HepG2 (cell line): Measurements from ENCODE around the gene TAPBP. TPM values are rescaled to one million over a fixed set of nuclear protein-coding genes. Genes with fewer than 3 reads are reported as not detected.
A peak's percentile ranks its signal among the peaks of the same experiment; 100 is the strongest.

Source experiments
- ATAC-seq: fragments of 200-7000 bp; cut with Tn5 transposase; 3 replicates; pipeline ENCODE4 v1.9.1; 2020; ENCODE audit warnings: mild to moderate bottlenecking, moderate library complexity
- BruUV-seq: library from RNA; stranded (reverse); fragments of 400-500 nt; replicated peaks from 2 replicates; lab custom pipeline; 2021; lab: Mats Ljungman, UMichigan
- CTCF ChIA-PET: fragments of 300-600 bp; formaldehyde crosslinking; extraction: SDS; loops from one replicate; lab custom pipeline; 2021; ENCODE audit warnings: low total read pairs, inconsistent platforms, low intra/inter-chr PET ratio; lab: Yijun Ruan, JAX
- POLR2A ChIA-PET: fragments of 350-600 bp; sonication (Branson Sonifier 250); formaldehyde crosslinking; loops from one replicate; lab custom pipeline; 2020; ENCODE audit warnings: antibody characterized with exemption, inconsistent platforms; lab: Yijun Ruan, JAX
- DNase-seq: peaks from one replicate; pipeline ENCODE4 v3.0.0-alpha.2; 2015; ENCODE audit warnings: low spot score
- FAIRE-seq: peaks from 3 replicates; lab custom pipeline; 2011; peaks lifted over from hg19 to GRCh38; lab: Jason Lieb, UNC
- H2AFZ ChIP-seq: one replicate; pipeline ENCODE4 v1.6.1; 2011; ENCODE audit warnings: low read length, inconsistent platforms
- H3K27ac ChIP-seq: fragments of 300-600 bp; 3 replicates; pipeline ENCODE4 v1.8.0; 2011; ENCODE audit warnings: mixed run types, mild to moderate bottlenecking, mixed read lengths, low read length, inconsistent platforms; ENCODE audit not compliant: insufficient read depth; ENCODE audit errors: extremely low read length
- H3K27me3 ChIP-seq, 2 experiments: fragments of 200-600 bp in 1 of 2; 2 replicates in 1 of 2; 3 replicates in 1 of 2; pipeline versions ENCODE4 v1.6.0 to v1.8.0; 2011; ENCODE audit warnings: low read length in 2 of 2, mild to moderate bottlenecking in 2 of 2, moderate library complexity in 2 of 2, inconsistent platforms in 1 of 2; ENCODE audit not compliant: insufficient read depth in 2 of 2, control insufficient read depth in 1 of 2
- H3K36me3 ChIP-seq, 2 experiments: fragments of 200-600 bp in 1 of 2; replicated peaks in 1 of 2; 2 replicates in 1 of 2; 3 replicates in 1 of 2; pipeline versions ENCODE4 v1.5.1 to v1.8.0; 2011; ENCODE audit warnings: low read length in 2 of 2, inconsistent platforms in 1 of 2; ENCODE audit not compliant: insufficient read depth in 2 of 2, control insufficient read depth in 1 of 2
- H3K4me1 ChIP-seq: 2 replicates; pipeline ENCODE4 v1.5.1; 2012; ENCODE audit warnings: low read length, inconsistent platforms; ENCODE audit not compliant: insufficient read depth
- H3K4me2 ChIP-seq: 2 replicates; pipeline ENCODE4 v1.6.0; 2011; ENCODE audit warnings: low read depth, low read length, inconsistent platforms
- H3K4me3 ChIP-seq, 3 experiments: fragments of 200-600 bp in 1 of 3; sonication (generic), shearing (Covaris generic) in 1 of 3; replicated peaks in 1 of 3; 2 replicates each; pipeline ENCODE4 v1.5.1; 2011 to 2016; ENCODE audit warnings: low read length in 3 of 3, inconsistent platforms in 2 of 3, low read depth in 2 of 3, mild to moderate bottlenecking in 2 of 3, control low read depth in 1 of 3, mixed read lengths in 1 of 3; ENCODE audit not compliant: insufficient read depth in 1 of 3
- H3K79me2 ChIP-seq: one replicate; pipeline ENCODE4 v1.6.1; 2011; ENCODE audit warnings: low read length, inconsistent platforms; ENCODE audit not compliant: insufficient read depth
- H3K9ac ChIP-seq: 2 replicates; pipeline ENCODE4 v1.6.0; 2011; ENCODE audit warnings: mild to moderate bottlenecking, low read depth, low read length, inconsistent platforms; ENCODE audit not compliant: insufficient read depth
- H3K9me3 ChIP-seq: 2 replicates; pipeline ENCODE4 v1.5.1; 2012; ENCODE audit warnings: mild to moderate bottlenecking, low read length
- H4K20me1 ChIP-seq: 2 replicates; pipeline ENCODE4 v1.6.0; 2011; ENCODE audit warnings: inconsistent platforms, mild to moderate bottlenecking, low read length, moderate library complexity; ENCODE audit not compliant: insufficient read depth
- ATF2 ChIP-seq: sonication (generic); formaldehyde crosslinking; IDR thresholded peaks from 2 replicates; pipeline ENCODE4 v1.4.0; 2020; ENCODE audit warnings: missing genetic modification reagents
- GRHL1 ChIP-seq: sonication (generic); formaldehyde crosslinking; conservative IDR thresholded peaks from 2 replicates; pipeline ENCODE4 v1.8.0; 2022; ENCODE audit warnings: missing genetic modification reagents
- JUNB ChIP-seq: sonication (generic); formaldehyde crosslinking; IDR thresholded peaks from 2 replicates; pipeline ENCODE4 v1.8.0; 2022; ENCODE audit warnings: missing genetic modification reagents, mild to moderate bottlenecking, borderline replicate concordance
- KAT8 ChIP-seq: IDR thresholded peaks from 2 replicates; pipeline ENCODE4 v1.6.1; 2016; ENCODE audit warnings: missing genetic modification reagents, missing compliant biosample characterization
- PAF1 ChIP-seq: IDR thresholded peaks from 2 replicates; pipeline ENCODE4 v1.6.1; 2016; ENCODE audit warnings: missing genetic modification reagents, missing compliant biosample characterization
- PHF21A ChIP-seq: sonication (generic); formaldehyde crosslinking; IDR thresholded peaks from 2 replicates; pipeline ENCODE4 v1.5.0; 2020; ENCODE audit warnings: mild to moderate bottlenecking, missing genetic modification reagents
- POLR2AphosphoS5 ChIP-seq: IDR thresholded peaks from 2 replicates; pipeline ENCODE4 v1.6.1; 2012; ENCODE audit warnings: low read depth, low read length
- RBM22 ChIP-seq: fragments of 200-400 bp; formaldehyde crosslinking; optimal IDR thresholded peaks from 2 replicates; pipeline ENCODE3; 2017; ENCODE audit warnings: mild to moderate bottlenecking, low read length, moderate library complexity
- SSRP1 ChIP-seq: IDR thresholded peaks from 2 replicates; pipeline ENCODE4 v1.6.1; 2016; ENCODE audit warnings: control low read depth
- THRA ChIP-seq: sonication (generic); formaldehyde crosslinking; IDR thresholded peaks from 2 replicates; pipeline ENCODE4 v1.4.0; 2020; ENCODE audit warnings: missing genetic modification reagents, borderline replicate concordance
- ZBTB20 ChIP-seq: sonication (generic); formaldehyde crosslinking; IDR thresholded peaks from 2 replicates; pipeline ENCODE4 v1.8.1; 2023; ENCODE audit warnings: missing genetic modification reagents, low read depth, mild to moderate bottlenecking, borderline replicate concordance
- ZBTB34 ChIP-seq: sonication (generic); formaldehyde crosslinking; IDR thresholded peaks from 2 replicates; pipeline ENCODE4 v1.8.0; 2022; ENCODE audit warnings: mild to moderate bottlenecking, missing genetic modification reagents
- ZNF30 ChIP-seq: sonication (generic); formaldehyde crosslinking; IDR thresholded peaks from 2 replicates; pipeline ENCODE4 v1.5.0; 2020; ENCODE audit warnings: mild to moderate bottlenecking, missing genetic modification reagents
- ZNF329 ChIP-seq: sonication (generic); formaldehyde crosslinking; IDR thresholded peaks from 2 replicates; pipeline ENCODE4 v1.9.0; 2021; ENCODE audit warnings: low read depth, mild to moderate bottlenecking, missing genetic modification reagents
- ZNF335 ChIP-seq: sonication (generic); formaldehyde crosslinking; IDR thresholded peaks from 2 replicates; pipeline ENCODE4 v1.4.0; 2020; ENCODE audit warnings: missing genetic modification reagents
- ZNF564 ChIP-seq: sonication (generic); formaldehyde crosslinking; IDR thresholded peaks from 2 replicates; pipeline ENCODE4 v1.8.1; 2023; ENCODE audit warnings: mild to moderate bottlenecking, missing genetic modification reagents
- ZNF597 ChIP-seq: sonication (generic); formaldehyde crosslinking; IDR thresholded peaks from 2 replicates; pipeline ENCODE4 v1.5.0; 2020; ENCODE audit warnings: missing genetic modification reagents
- WGBS: methylation state at CpG from one replicate; pipeline ENCODE4 v1.1.6; 2017; ENCODE audit warnings: low lambda C conversion rate; 5-methylcytosine and 5-hydroxymethylcytosine counted together
- in situ Hi-C: cut with HindIII; loops from 2 replicates; pipeline ENCODE4 v1.10.0; 2017; ENCODE audit warnings: low pct_unique_long_range_greater_than_20kb; ENCODE audit not compliant: extremely low pct_ligation_motif_present
- intact Hi-C: fragments of 100-400 bp; cut with micrococcal nuclease; formaldehyde crosslinking; loops from one replicate; pipeline ENCODE4 v1.10.0; 2022; ENCODE audit not compliant: unreplicated experiment
- polyA plus RNA-seq, 8 experiments: library from polyadenylated mRNA; depleted of rRNA in 3 of 8; stranded (reverse) in 7 of 8; unstranded in 1 of 8; fragments of >200 nt; fragmentation: Illumina TruSeq in 4 of 8; extraction: Trizol in 4 of 8; gene quantifications; 2 replicates each; pipeline versions ENCODE4 v1.2.1 to v1.2.3, GENCODE V29; 2011 to 2016; ENCODE audit warnings: low read depth in 4 of 8, missing spikeins in 1 of 8, mixed read lengths in 1 of 8; ENCODE audit not compliant: insufficient read depth in 1 of 8
- total RNA-seq, 5 experiments: library from RNA; depleted of rRNA; stranded (reverse); fragments of >200 nt; fragmentation: Illumina TruSeq; extraction: Trizol; gene quantifications; 2 replicates each; pipeline ENCODE4 v1.2.3, GENCODE V29; 2016; ENCODE audit warnings: low read depth in 1 of 5

Gene TAPBP
- total and polyA plus RNA-seq, 2 of the 13 experiments (the other 11 are each of a cell fraction or from before 2014, with no cell fraction given) = 27.4 to 32.3 TPM

GRCh38 chr6:33273129-33273923, 40.6 kb downstream of the TAPBP start:
- peak overlapping the region; percentile 95 for H3K9ac ChIP-seq
- in situ Hi-C loops (no loop called here), intact Hi-C loops (loop anchor here (5.0 kb wide), 1 partner anchor 39 kb away; the partner anchor contains the start of gene TAPBP)
- peaks cover 20 to 47% of the 10 kb centered on the region in 2 experiments for H3K36me3 ChIP-seq
- peak overlapping the region; percentile 75 to 89 (median 80) for H3K4me3 ChIP-seq
- H3K9me3 ChIP-seq = no peaks in the 10 kb centered on the region
- CTCF ChIA-PET = no interaction called here
- POLR2A ChIA-PET = interaction anchor here (0.6 to 3.9 kb wide), 10 partner anchors 9 to 75 kb away, joined by 3 to 94 read pairs (median 21); partner anchors contain the start of genes PFDN6, TAPBP, WDR46 and ZBTB22
- peak overlapping the region; percentile 89 for H3K4me2 ChIP-seq
- no peak for DNase-seq
- H3K27me3 ChIP-seq = no peaks in the 10 kb centered on the region; a peak in 1 of 5 replicates
- peak overlapping the region; percentile 95 for H3K27ac ChIP-seq
- 32% methylated on average over 11 of the region's 11 CpGs for WGBS
- H4K20me1 ChIP-seq = peaks cover 33% of the 10 kb centered on the region
- no peak overlapping the region for H2AFZ ChIP-seq
- no TSS peak for BruUV-seq
- no peak for ATAC-seq
- peaks cover 46% of the 10 kb centered on the region for H3K79me2 ChIP-seq
- FAIRE-seq = no peak
- H3K4me1 ChIP-seq = peaks cover 48% of the 10 kb centered on the region
- peak; percentile 54; the same call in 1 of the 2 replicates for TF ChIP-seq SSRP1 (CRISPR knock-in tag)
- TF ChIP-seq POLR2AphosphoS5 = peak; percentile 21; the same call in 1 of the 2 replicates
- peak; percentile 23; the same call in 1 of the 2 replicates for TF ChIP-seq KAT8 (CRISPR knock-in tag)
- no peak for TF ChIP-seq ZNF597 (CRISPR knock-in tag)
- no peak for TF ChIP-seq JUNB
- TF ChIP-seq ZNF564 (CRISPR knock-in tag) = no peak
- no peak for TF ChIP-seq PHF21A (CRISPR knock-in tag)
- TF ChIP-seq ZNF30 = no peak
- no peak for TF ChIP-seq ZBTB20 (CRISPR knock-in tag)
- TF ChIP-seq GRHL1 (CRISPR knock-in tag) = no peak
- TF ChIP-seq ZBTB34 = no peak
- TF ChIP-seq RBM22 = peak; percentile 23
- TF ChIP-seq THRA (CRISPR knock-in tag) = no peak
- 0 out of 2 replicates have a peak, but pooled peaks have one; percentile 9 for TF ChIP-seq PAF1 (CRISPR knock-in tag)
- TF ChIP-seq ATF2 = no peak
- no peak for TF ChIP-seq ZNF329
- TF ChIP-seq ZNF335 = no peak
